Tibial artery (tissue), 4 donors: ENCODE measurements around the gene LINC00237.

ENCODE experiments used
- DNase-seq, 2 donors: peaks; one replicate each; pipeline ENCODE4 v3.0.0-alpha.2; 2019
- H3K27ac ChIP-seq, 2 donors: fragments of 200-600 bp; sonication (generic) in 1 of 2; 1 replicate in 1 of 2; 2 replicates in 1 of 2; pipeline ENCODE4 v1.5.1; 2018 to 2019; ENCODE audit warnings: mild to moderate bottlenecking in 1 of 2
- H3K27me3 ChIP-seq, 2 donors: fragments of 200-600 bp; sonication (generic) in 1 of 2; one replicate each; pipeline versions ENCODE4 v1.5.1 to v1.6.0; 2016 to 2019
- H3K36me3 ChIP-seq, 3 donors: fragments of 200-600 bp; sonication (generic) in 2 of 3; one replicate each; pipeline ENCODE4 v1.5.1; 2016 to 2019; ENCODE audit warnings: mild to moderate bottlenecking in 2 of 3
- H3K4me1 ChIP-seq, 4 donors: fragments of 200-600 bp; sonication (generic) in 2 of 4; 1 replicate in 3 of 4; 2 replicates in 1 of 4; pipeline ENCODE4 v1.5.1; 2016 to 2019
- H3K4me3 ChIP-seq, 2 donors: fragments of 200-600 bp; sonication (generic) in 1 of 2; 1 replicate in 1 of 2; 2 replicates in 1 of 2; pipeline ENCODE4 v1.5.1; 2018 to 2019; ENCODE audit warnings: mild to moderate bottlenecking in 2 of 2
- H3K9me3 ChIP-seq, 3 donors: fragments of 200-600 bp; sonication (generic) in 1 of 3; one replicate each; pipeline ENCODE4 v1.5.1; 2016 to 2019
- intact Hi-C: fragments of 100-400 bp; cut with DNase I; formaldehyde crosslinking; loops from one replicate; pipeline ENCODE4 v1.15.0; 2023; ENCODE audit warnings: low total_unique reads
- TF ChIP-seq, protein P1 (sequence below), 2 experiments: fragments of 200-600 bp in 1 of 2; fragments of 450-650 bp in 1 of 2; IDR thresholded peaks; one replicate each; pipeline ENCODE4 v1.5.1; 2017 to 2019; ENCODE audit warnings: antibody characterized with exemption in 2 of 2, mild to moderate bottlenecking in 1 of 2, moderate library complexity in 1 of 2

The LINC00237 gene

DNA sequence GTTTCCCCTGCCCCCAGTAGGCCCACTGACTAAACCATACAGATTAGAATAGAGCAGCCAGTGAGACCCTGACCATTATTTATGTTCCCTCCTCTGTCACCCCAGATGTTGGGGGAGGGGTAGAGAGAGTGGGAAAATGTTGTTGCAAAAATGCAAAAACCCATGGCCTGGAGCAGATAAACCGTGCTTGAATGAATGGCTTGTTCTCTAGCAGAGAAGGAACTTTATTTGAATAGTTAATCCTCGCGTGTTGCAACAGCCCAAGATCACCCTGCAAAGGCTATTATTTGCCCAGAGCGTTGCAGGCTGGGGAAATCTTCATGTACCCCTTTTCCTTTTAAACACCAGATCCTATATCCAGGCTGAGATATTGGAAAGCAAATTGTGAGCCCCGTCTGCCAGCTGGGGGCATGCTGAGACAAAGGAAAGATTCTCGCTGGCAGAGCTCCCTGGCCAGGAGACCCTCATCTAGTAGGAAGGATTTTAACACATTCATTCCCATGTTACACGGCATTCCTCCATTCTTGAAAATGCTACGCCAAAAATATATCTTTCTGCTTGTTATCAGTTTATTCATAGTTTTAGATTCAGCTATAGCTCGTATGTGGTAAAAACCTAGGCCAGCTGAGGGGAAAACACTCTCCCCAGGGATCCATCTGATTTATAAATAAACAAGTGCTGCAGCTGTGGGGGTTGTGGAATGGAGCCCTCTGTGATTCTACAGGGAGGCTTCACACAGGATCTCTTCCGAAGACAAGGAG is 53.0 kb downstream of the LINC00237 start:
- Histone ChIP-seq H3K9me3 (no peaks in the 10 kb centered on the region), H3K4me1 (no peaks in the 10 kb centered on the region), H3K4me3 (no peak overlapping the region), H3K36me3 (no peaks in the 10 kb centered on the region), H3K27ac (no peak overlapping the region), H3K27me3 (peaks cover 0 to 2% of the 10 kb centered on the region in 2 donors)
- intact Hi-C loops = no loop called here
- TF ChIP-seq, protein P1, sequence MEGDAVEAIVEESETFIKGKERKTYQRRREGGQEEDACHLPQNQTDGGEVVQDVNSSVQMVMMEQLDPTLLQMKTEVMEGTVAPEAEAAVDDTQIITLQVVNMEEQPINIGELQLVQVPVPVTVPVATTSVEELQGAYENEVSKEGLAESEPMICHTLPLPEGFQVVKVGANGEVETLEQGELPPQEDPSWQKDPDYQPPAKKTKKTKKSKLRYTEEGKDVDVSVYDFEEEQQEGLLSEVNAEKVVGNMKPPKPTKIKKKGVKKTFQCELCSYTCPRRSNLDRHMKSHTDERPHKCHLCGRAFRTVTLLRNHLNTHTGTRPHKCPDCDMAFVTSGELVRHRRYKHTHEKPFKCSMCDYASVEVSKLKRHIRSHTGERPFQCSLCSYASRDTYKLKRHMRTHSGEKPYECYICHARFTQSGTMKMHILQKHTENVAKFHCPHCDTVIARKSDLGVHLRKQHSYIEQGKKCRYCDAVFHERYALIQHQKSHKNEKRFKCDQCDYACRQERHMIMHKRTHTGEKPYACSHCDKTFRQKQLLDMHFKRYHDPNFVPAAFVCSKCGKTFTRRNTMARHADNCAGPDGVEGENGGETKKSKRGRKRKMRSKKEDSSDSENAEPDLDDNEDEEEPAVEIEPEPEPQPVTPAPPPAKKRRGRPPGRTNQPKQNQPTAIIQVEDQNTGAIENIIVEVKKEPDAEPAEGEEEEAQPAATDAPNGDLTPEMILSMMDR (IDR thresholded peaks at IDR 0.05) = no peak
- no peak for DNase-seq

DNA sequence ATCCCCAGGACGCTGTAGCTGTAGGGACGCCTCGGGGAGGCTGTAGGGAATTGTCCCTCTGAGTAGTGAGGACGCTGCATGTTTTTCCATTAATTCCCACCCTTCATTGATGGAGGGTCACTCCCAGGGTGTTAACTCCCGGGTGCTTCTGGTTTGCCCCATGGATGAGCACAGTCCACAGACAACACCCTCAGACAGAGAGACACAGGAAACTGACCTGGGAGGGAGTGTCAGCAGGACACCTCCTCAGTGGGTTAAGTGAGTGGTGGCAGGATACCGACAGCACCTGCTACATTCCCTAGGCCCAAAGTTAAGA is 53.5 kb downstream of the LINC00237 start:
- Histone ChIP-seq H3K27ac (no peak overlapping the region), H3K27me3 (peaks cover 0 to 6% of the 10 kb centered on the region in 2 donors), H3K4me3 (no peak overlapping the region), H3K36me3 (no peaks in the 10 kb centered on the region), H3K9me3 (no peaks in the 10 kb centered on the region), H3K4me1 (no peaks in the 10 kb centered on the region)
- DNase-seq = no peak
- intact Hi-C loops = no loop called here
- TF ChIP-seq, protein P1 (IDR thresholded peaks at IDR 0.05) = no peak

DNA sequence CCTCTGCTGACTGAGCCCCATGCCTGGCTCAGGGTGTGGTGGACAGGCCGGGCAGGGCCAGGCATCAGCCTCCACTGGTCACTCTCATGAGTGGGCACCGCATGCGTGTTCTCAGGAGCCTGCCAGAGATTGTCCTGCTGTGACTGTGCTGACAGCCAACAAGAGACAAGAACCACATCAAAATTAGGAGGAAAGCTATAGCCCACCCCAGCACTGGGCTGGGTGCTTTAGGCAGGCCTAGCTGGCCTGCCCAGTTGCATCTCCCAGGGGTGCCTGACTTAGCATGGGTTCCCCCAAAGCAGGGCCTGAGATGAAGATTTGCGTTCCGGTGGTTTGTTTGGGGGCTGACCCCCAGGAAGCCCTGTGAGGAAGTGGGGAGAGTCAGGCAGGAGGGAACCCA is 53.9 kb downstream of the LINC00237 start:
- intact Hi-C loops = no loop called here
- no peaks in the 10 kb centered on the region for H3K36me3 ChIP-seq
- no peak overlapping the region for H3K4me3 ChIP-seq
- no peak overlapping the region for H3K27ac ChIP-seq
- H3K27me3 ChIP-seq = peaks cover 0 to 6% of the 10 kb centered on the region in 2 donors
- DNase-seq = no peak
- TF ChIP-seq, protein P1 (IDR thresholded peaks at IDR 0.05) = no peak
- H3K4me1 ChIP-seq = no peaks in the 10 kb centered on the region
- H3K9me3 ChIP-seq = no peaks in the 10 kb centered on the region

DNA sequence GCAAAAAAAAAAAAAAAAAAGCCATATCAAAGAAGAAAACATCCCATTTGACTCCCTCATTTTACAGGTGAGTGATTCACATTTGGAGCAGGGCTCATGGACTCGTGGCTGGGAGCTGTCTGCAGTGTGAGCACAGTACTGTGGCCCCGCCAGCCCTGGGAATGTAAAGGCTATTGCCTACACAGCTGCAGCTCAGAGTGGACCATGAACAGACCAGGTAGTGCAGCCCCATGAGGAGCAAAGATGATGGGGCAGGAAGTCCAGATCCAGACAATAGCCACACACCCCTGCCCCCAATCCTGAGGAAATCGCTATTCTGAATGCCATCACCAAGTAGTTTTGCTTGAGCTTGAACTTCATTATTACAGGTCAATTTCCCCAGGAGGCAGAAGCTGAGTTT is 55.4 kb downstream of the LINC00237 start:
- TF ChIP-seq, protein P1 (IDR thresholded peaks at IDR 0.05) = no peak
- DNase-seq = no peak
- intact Hi-C loops = no loop called here
- Histone ChIP-seq H3K9me3 (no peaks in the 10 kb centered on the region), H3K36me3 (no peaks in the 10 kb centered on the region), H3K4me1 (no peaks in the 10 kb centered on the region), H3K27me3 (peaks cover 0 to 12% of the 10 kb centered on the region in 2 donors), H3K4me3 (no peak overlapping the region), H3K27ac (no peak overlapping the region)

DNA sequence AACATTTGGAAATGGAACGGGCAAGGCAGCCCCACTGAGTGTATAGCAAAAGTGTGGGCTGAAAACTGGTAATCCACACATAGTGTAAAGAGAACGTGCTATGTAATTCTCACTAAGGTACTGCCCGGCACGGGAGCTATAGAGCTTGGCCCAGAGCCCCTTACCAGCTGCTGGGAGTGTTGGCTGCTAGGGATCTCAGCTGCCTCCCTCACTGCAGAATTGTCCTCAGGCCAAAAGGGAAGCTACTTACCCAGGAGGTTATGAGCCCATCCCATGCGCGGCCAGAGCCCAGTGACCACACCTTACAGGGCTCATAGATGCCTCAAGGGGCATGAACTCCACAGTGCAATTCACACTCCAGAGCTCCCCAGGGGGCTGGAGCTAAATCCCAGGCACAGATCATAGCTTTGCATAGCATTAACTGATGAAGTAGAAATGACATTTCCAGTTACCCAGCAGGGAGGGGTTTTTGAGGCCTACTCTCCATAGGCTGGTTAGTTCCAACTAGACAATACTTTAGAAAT is 56.8 kb downstream of the LINC00237 start:
- peaks cover 0 to 12% of the 10 kb centered on the region in 2 donors for H3K27me3 ChIP-seq
- no peak overlapping the region for H3K27ac ChIP-seq
- DNase-seq = no peak
- TF ChIP-seq, protein P1 (IDR thresholded peaks at IDR 0.05) = no peak
- intact Hi-C loops = no loop called here
- H3K36me3 ChIP-seq = no peaks in the 10 kb centered on the region
- H3K4me1 ChIP-seq = no peaks in the 10 kb centered on the region
- H3K9me3 ChIP-seq = no peaks in the 10 kb centered on the region
- H3K4me3 ChIP-seq = no peak overlapping the region
